ENCODE measurements around the gene OPHN1. TPM values are rescaled to one million over a fixed set of nuclear protein-coding genes. Genes with fewer than 3 reads are reported as not detected.

The OPHN1 gene
- total RNA-seq, 4 donors from 2014 or later, result 7.0 to 11.5 (median 10.5) TPM

- TF ChIP-seq POLR2A (IDR thresholded peaks at IDR 0.05) (no peak), CTCF (IDR thresholded peaks at IDR 0.05) (no peak)
- H3K27ac ChIP-seq, result no peak overlapping the region
- no peak for DNase-seq
- no peak overlapping the region for H3K4me3 ChIP-seq (replicated peaks in 1 of 3)
- intact Hi-C loops (cut with DNase I), result no loop called here
- peaks cover 0 to 9% of the 10 kb centered on the region in 2 donors for H3K4me1 ChIP-seq
- no peaks in the 10 kb centered on the region for H3K9me3 ChIP-seq
- 88% methylated on average over 3 of the region's 3 CpGs for WGBS, 2 donors
- H3K27me3 ChIP-seq, result no peaks in the 10 kb centered on the region
- H3K36me3 ChIP-seq, result no peaks in the 10 kb centered on the region
These were observed 21.6 kb downstream of the OPHN1 start for GRCh38 chrX:68411729-68412128.

GRCh38 chrX:68409194-68409593 is 24.1 kb downstream of the OPHN1 start:
- TF ChIP-seq CTCF (IDR thresholded peaks at IDR 0.05) (no peak), POLR2A (IDR thresholded peaks at IDR 0.05) (no peak)
- H3K27me3 ChIP-seq, result no peaks in the 10 kb centered on the region
- no peak overlapping the region for H3K4me3 ChIP-seq (replicated peaks in 1 of 3)
- WGBS, 2 donors, result 100% methylated on average over 1 of the region's 1 CpG
- intact Hi-C loops (cut with DNase I), result no loop called here
- no peaks in the 10 kb centered on the region for H3K4me1 ChIP-seq
- H3K27ac ChIP-seq, result no peak overlapping the region
- DNase-seq, result no peak
- H3K9me3 ChIP-seq, result no peaks in the 10 kb centered on the region
- H3K36me3 ChIP-seq, result no peaks in the 10 kb centered on the region

- H3K9me3 ChIP-seq, result no peaks in the 10 kb centered on the region
- no peaks in the 10 kb centered on the region for H3K4me1 ChIP-seq
- no peak overlapping the region for H3K27ac ChIP-seq
- WGBS, 2 donors, result 44 to 47% methylated on average over 6 of the region's 6 CpGs
- DNase-seq, result peak; percentile 17 to 20
- intact Hi-C loops (cut with DNase I), result no loop called here
- H3K4me3 ChIP-seq (replicated peaks in 1 of 3), result no peak overlapping the region
- no peaks in the 10 kb centered on the region for H3K27me3 ChIP-seq
- TF ChIP-seq CTCF (IDR thresholded peaks at IDR 0.05) (no peak), POLR2A (IDR thresholded peaks at IDR 0.05) (no peak)
- H3K36me3 ChIP-seq, result no peaks in the 10 kb centered on the region
These were observed 29.8 kb downstream of the OPHN1 start for GRCh38 chrX:68403522-68403921.

- H3K36me3 ChIP-seq, result no peaks in the 10 kb centered on the region
- H3K4me3 ChIP-seq (replicated peaks in 1 of 3), result no peak overlapping the region
- intact Hi-C loops (cut with DNase I), result no loop called here
- TF ChIP-seq CTCF (IDR thresholded peaks at IDR 0.05) (no peak), POLR2A (IDR thresholded peaks at IDR 0.05) (no peak)
- H3K4me1 ChIP-seq, result no peaks in the 10 kb centered on the region
- DNase-seq, result no peak
- H3K27me3 ChIP-seq, result no peaks in the 10 kb centered on the region
- no peak overlapping the region for H3K27ac ChIP-seq
- 40 to 57% methylated on average over 2 of the region's 2 CpGs for WGBS, 2 donors
- H3K9me3 ChIP-seq, result no peaks in the 10 kb centered on the region
These were observed 30.3 kb downstream of the OPHN1 start for GRCh38 chrX:68403038-68403437.

GRCh38 chrX:68402094-68402493 is 31.2 kb downstream of the OPHN1 start:
- TF ChIP-seq POLR2A (IDR thresholded peaks at IDR 0.05), result no peak
- no peak for TF ChIP-seq CTCF (IDR thresholded peaks at IDR 0.05)
- Histone ChIP-seq H3K9me3 (no peaks in the 10 kb centered on the region), H3K4me1 (no peaks in the 10 kb centered on the region), H3K4me3 (replicated peaks in 1 of 3) (no peak overlapping the region), H3K36me3 (no peaks in the 10 kb centered on the region), H3K27ac (no peak overlapping the region), H3K27me3 (no peaks in the 10 kb centered on the region)
- intact Hi-C loops (cut with DNase I), result no loop called here
- 95 to 99% methylated on average over 2 of the region's 2 CpGs for WGBS, 2 donors
- DNase-seq, result no peak
